HG02678 (cell line): ENCODE data around the gene MAPK14.

Experiments
- ATAC-seq: cut with Tn5 transposase; IDR thresholded peaks from one replicate; pipeline ENCODE4 v1.9.1; 2021; ENCODE audit warnings: mild to moderate bottlenecking, moderate library complexity; ENCODE audit not compliant: unreplicated experiment

Gene MAPK14

DNA sequence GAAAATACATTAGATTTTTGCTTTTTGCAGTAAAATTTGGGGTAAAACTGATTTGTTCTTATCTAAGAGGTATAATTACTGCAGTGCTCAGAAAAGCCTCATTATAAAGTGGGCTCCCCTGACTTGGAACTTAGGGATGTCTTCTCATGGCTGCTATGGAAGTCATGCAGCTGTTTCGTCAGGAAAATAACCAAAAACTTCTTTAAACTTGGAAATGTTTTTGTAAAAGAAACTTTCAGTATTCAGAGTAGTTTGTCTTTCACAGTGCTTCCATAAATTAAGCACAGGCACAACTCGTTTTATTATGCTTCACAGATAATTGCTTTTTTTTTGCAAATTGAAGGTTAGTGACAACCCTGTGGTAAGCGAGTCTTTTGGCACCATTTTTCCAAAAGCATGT, 6.8 kb downstream of the MAPK14 start:
- ATAC-seq: no peak

GRCh38 chr6:36035225-36035624, 7.6 kb downstream of the MAPK14 start:
- no peak for ATAC-seq

- no peak for ATAC-seq
Measured at GRCh38 chr6:36038120-36038876, 10.7 kb downstream of the MAPK14 start.

GRCh38 chr6:36039112-36039511, 11.5 kb downstream of the MAPK14 start:
- no peak for ATAC-seq

DNA sequence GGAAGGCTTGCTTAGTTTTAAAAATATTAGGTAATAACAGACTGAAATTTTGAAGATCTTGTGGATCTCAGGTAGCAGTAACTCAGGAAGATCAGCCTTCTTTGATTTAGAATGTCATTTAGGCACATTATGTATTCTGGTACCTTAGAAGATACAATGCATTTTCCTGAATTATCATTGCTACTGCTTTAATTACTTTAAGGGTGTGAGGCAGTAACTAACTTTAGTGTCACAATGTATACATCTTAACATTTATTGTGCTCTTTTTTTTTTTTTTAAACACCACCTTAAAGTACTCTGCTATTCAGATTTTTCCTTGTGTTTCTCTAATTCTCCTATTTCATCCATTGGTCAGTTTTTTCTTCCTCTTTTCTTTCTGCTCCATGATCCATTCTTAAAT, 13.3 kb downstream of the MAPK14 start:
- no peak for ATAC-seq

DNA sequence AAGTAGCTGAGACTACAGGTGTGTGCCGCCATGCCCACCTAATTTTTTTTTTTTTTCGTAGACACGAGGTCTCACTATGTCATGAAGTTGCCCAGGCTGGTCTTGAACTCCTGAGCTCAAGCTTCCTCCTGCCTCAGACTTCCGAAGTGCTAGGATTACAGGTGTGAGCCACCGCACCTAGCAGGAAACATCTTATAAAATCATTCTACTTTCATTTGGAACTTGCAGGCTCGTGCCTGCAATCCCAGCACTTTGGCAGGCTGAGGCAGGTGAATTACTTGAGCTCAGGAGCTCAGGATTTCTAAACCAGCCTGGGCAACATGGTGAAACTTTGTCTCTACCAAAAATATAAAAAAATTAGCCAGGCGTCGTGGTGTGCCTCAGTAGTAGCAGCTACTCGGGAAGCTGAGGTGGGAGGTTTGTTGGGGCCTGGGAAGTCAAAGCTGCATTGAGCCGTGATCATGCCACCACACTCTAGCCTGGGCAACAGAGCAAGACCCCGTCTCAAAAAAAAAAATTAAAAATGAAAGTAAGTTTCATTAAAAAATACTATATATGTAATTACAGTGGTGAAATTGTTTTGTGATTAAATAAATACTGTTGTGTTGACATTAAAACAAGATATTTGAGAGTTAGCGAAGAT, 15.1 kb downstream of the MAPK14 start:
- ATAC-seq: no peak

DNA sequence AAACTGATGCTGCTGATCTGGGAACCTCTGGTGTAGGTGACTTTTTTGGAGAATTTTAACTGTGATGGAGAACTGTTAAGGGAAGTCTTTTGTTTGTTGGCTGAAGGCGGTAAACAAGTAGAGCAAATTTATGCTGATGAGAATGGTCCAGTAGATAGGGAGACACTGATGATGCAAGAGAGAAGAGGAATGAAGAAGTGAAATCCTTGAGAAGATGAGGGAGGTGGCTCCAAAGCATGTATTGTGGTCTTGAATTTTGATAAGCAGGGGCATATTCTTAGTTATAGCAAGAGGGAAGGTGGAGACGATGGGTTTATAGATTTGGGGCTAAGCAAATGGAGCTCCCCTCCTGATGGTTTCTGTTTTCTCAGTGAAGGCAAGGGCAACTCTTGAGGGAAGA, 22.0 kb downstream of the MAPK14 start:
- no peak for ATAC-seq

- no peak for ATAC-seq
Measured at GRCh38 chr6:36050305-36050704, 22.7 kb downstream of the MAPK14 start.

- ATAC-seq: no peak
Measured at GRCh38 chr6:36050947-36051710, 23.5 kb downstream of the MAPK14 start.

DNA sequence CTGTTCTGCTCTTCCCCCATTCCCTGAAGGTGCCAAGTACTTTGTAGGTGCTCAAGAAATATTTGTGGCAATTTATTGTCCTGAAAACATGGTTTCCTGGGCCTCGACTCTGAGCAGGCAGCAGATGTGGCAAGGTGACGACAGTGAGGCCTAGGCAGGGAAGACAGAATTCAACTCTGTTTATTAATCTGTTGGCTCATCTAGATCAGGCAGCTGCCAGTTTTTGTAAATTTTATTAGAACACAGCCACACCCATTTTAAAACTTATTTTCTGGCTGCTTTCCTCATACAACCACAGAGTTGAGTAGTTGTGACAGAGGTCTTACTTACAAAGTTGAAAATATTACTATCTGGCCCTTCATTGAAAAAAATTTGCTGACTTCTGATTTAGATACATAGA, 24.5 kb downstream of the MAPK14 start:
- no peak for ATAC-seq

DNA sequence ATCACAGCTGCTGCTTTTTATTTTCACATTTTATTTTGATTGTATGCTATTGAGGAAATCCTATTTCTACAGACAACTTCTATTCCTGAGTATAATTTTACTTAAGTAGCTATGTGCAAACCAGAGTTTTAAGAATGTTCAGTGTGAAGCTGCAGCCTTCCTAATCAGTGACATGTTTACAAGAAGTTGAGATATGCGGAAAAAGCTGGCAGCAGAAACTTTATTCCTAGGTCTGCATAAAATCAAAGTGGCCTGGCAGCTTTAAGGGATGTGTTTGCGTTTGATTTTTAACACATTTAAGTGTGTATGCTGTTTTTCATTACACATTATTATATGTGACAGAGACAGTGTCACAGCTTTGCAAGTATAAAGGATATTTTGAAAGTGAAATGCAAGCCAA, 26.3 kb downstream of the MAPK14 start:
- no peak for ATAC-seq

GRCh38 chr6:36054415-36054814, 26.8 kb downstream of the MAPK14 start:
- no peak for ATAC-seq

GRCh38 chr6:36054956-36055355, 27.3 kb downstream of the MAPK14 start:
- ATAC-seq: no peak

DNA sequence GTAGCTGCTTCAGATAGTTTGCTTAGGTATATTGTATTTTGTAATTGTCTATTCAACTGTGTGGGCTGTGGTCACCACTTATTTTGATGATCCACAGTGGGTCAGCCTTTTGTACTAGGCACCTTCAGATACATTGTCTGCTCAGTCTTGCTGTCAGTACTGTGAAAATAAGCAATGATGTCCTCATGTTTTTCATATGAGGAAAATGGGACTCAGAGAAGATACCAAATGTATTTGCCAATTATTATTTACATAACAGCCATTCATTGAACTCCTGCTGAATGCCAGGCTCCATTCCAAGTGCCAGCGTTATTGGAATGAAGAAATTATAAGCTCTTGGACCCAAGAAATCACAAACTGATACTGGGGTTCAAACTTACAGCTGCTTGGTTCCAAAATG, 28.6 kb downstream of the MAPK14 start:
- no peak for ATAC-seq

GRCh38 chr6:36061236-36061635, 33.6 kb downstream of the MAPK14 start:
- ATAC-seq: no peak

GRCh38 chr6:36062247-36062646, 34.6 kb downstream of the MAPK14 start:
- ATAC-seq: no peak

GRCh38 chr6:36063318-36064060, 35.9 kb downstream of the MAPK14 start:
- no peak for ATAC-seq

GRCh38 chr6:36064770-36065396, 37.3 kb downstream of the MAPK14 start:
- ATAC-seq: no peak

GRCh38 chr6:36065916-36066315, 38.3 kb downstream of the MAPK14 start:
- no peak for ATAC-seq

DNA sequence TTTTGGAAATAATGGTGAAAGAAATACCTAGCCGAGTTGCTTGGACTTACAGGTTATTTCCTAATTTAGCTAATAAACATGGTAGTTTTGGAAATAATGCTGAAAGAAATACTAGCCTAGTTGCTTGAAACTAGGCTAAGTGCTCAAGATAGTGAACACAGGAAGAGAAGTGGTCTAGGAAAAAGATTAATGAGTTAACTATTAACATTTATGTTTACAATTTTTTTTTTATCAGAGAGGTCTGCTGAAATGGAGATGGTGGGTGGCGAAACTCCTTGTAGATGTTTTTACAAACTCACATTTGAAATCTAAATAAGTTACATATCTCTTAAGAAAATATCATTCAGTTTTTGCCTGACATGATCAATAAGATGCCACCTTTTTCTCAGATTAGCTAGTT, 39.2 kb downstream of the MAPK14 start:
- ATAC-seq: no peak
